PFSK-1 (cell line): ENCODE results near the gene UNC13C.

Experiments used
- FOXP2 ChIP-seq: optimal IDR thresholded peaks from 2 replicates; pipeline ENCODE3; 2011; ENCODE audit warnings: borderline replicate concordance, control low read depth, inconsistent platforms; ENCODE audit not compliant: insufficient read depth; ENCODE audit errors: extremely low read length, extremely low read depth
- POLR2AphosphoS5 ChIP-seq: IDR thresholded peaks from 2 replicates; pipeline ENCODE4 v1.6.1; 2012; ENCODE audit warnings: low read depth, mild to moderate bottlenecking, control low read depth, low read length, moderate library complexity
- SIN3A ChIP-seq: IDR thresholded peaks from 2 replicates; pipeline ENCODE4 v1.6.1; 2012; ENCODE audit warnings: mild to moderate bottlenecking, low read length, moderate library complexity, borderline replicate concordance; ENCODE audit not compliant: insufficient read depth
- TAF1 ChIP-seq: IDR thresholded peaks from 2 replicates; pipeline ENCODE4 v1.6.1; 2012; ENCODE audit warnings: low read length, control low read depth, borderline replicate concordance; ENCODE audit not compliant: insufficient read depth
- TF ChIP-seq, protein P1 (sequence below), 2 experiments: IDR thresholded peaks; 2 replicates each; pipeline versions ENCODE4 v1.6.1 to v1.8.0; 2011 to 2012; ENCODE audit warnings: low read depth in 2 of 2, low read length in 2 of 2, control low read depth in 1 of 2, inconsistent platforms in 1 of 2, mild to moderate bottlenecking in 1 of 2, moderate library complexity in 1 of 2; ENCODE audit not compliant: insufficient read depth in 1 of 2

UNC13C gene

GRCh38 chr15:54014067-54014655 is 35.9 kb downstream of the UNC13C start:
- TF ChIP-seq TAF1 (no peak), FOXP2 (no peak), SIN3A (no peak), POLR2AphosphoS5 (no peak)
- TF ChIP-seq, protein P1, sequence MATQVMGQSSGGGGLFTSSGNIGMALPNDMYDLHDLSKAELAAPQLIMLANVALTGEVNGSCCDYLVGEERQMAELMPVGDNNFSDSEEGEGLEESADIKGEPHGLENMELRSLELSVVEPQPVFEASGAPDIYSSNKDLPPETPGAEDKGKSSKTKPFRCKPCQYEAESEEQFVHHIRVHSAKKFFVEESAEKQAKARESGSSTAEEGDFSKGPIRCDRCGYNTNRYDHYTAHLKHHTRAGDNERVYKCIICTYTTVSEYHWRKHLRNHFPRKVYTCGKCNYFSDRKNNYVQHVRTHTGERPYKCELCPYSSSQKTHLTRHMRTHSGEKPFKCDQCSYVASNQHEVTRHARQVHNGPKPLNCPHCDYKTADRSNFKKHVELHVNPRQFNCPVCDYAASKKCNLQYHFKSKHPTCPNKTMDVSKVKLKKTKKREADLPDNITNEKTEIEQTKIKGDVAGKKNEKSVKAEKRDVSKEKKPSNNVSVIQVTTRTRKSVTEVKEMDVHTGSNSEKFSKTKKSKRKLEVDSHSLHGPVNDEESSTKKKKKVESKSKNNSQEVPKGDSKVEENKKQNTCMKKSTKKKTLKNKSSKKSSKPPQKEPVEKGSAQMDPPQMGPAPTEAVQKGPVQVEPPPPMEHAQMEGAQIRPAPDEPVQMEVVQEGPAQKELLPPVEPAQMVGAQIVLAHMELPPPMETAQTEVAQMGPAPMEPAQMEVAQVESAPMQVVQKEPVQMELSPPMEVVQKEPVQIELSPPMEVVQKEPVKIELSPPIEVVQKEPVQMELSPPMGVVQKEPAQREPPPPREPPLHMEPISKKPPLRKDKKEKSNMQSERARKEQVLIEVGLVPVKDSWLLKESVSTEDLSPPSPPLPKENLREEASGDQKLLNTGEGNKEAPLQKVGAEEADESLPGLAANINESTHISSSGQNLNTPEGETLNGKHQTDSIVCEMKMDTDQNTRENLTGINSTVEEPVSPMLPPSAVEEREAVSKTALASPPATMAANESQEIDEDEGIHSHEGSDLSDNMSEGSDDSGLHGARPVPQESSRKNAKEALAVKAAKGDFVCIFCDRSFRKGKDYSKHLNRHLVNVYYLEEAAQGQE (IDR thresholded peaks at IDR 0.05; ENCODE audit: insufficient read depth in 1 of 2, low read depth in 2 of 2, low read length in 2 of 2): no peak

- TF ChIP-seq POLR2AphosphoS5: no peak
- no peak for TF ChIP-seq SIN3A
- TF ChIP-seq, protein P1 (IDR thresholded peaks at IDR 0.05; ENCODE audit: insufficient read depth in 1 of 2, low read depth in 2 of 2, low read length in 2 of 2): no peak
- TF ChIP-seq TAF1: no peak
- TF ChIP-seq FOXP2: no peak
Measured at GRCh38 chr15:54017251-54017650, 39.0 kb downstream of the UNC13C start.

DNA sequence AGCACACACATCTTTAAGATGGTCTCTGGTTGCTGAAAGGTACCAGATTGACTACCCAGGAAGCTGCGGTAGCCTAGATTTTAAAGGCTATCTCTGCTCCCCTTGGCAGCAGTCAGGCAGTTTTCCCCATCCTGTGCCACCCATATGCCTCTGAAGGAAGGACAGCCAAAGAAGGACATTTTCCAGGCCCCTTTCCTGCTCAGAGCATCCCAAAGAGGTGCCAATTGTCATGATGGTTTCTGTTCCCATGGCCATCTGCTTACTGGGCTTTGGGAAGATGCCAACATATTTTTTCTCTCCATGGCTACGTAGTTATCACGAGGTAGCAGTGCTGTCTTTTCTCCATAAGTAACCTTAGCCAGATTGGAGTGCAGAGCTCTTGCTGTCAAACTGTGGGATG is 39.7 kb downstream of the UNC13C start:
- TF ChIP-seq TAF1 (no peak), SIN3A (no peak), FOXP2 (no peak), POLR2AphosphoS5 (no peak)
- TF ChIP-seq, protein P1 (IDR thresholded peaks at IDR 0.05; ENCODE audit: insufficient read depth in 1 of 2, low read depth in 2 of 2, low read length in 2 of 2): no peak

DNA sequence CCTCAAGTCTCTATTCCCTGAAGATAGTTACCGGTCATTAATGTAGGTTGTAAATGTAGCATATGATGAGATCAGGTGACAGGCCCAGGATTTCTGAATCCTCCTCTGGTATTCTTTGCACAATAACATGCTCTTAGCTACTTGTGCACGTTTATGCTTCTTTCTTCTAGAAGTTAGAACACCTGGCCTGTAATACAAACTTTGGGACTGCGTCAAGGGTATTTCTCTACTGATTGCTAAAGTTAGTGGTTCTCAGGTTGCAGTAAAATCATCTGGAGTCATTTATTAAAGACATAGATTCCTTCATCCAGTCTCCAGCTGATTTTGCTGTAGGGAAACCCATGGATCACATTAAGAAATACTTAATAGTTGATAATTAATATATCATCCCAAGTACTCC is 48.0 kb downstream of the UNC13C start:
- TF ChIP-seq, protein P1 (IDR thresholded peaks at IDR 0.05; ENCODE audit: insufficient read depth in 1 of 2, low read depth in 2 of 2, low read length in 2 of 2): no peak
- TF ChIP-seq SIN3A: no peak
- no peak for TF ChIP-seq TAF1
- TF ChIP-seq FOXP2: no peak
- TF ChIP-seq POLR2AphosphoS5: no peak

DNA sequence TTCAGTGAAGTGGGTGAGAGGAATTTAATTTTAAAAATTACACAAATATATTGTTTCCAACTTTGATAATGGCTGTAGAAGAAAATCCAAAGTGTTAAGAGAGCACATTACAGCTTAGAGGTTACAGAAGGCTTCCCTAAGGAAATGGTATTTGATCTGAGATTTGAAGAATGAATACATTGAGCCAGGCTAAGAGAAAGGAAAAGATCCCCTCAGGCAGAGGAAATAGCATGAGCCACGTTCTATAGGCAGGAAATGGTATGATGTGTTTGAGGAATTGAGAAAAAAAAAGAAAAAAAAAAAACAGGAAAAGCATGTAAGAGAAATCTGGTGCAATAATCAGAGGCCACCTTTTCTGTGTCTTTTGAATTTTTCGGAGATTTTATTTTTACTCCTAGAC is 48.6 kb downstream of the UNC13C start:
- TF ChIP-seq, protein P1 (IDR thresholded peaks at IDR 0.05; ENCODE audit: insufficient read depth in 1 of 2, low read depth in 2 of 2, low read length in 2 of 2): no peak
- TF ChIP-seq POLR2AphosphoS5: no peak
- TF ChIP-seq TAF1: no peak
- no peak for TF ChIP-seq SIN3A
- TF ChIP-seq FOXP2: no peak
